Measurements from ENCODE around the gene HOXB6.

- TF ChIP-seq, protein P1, sequence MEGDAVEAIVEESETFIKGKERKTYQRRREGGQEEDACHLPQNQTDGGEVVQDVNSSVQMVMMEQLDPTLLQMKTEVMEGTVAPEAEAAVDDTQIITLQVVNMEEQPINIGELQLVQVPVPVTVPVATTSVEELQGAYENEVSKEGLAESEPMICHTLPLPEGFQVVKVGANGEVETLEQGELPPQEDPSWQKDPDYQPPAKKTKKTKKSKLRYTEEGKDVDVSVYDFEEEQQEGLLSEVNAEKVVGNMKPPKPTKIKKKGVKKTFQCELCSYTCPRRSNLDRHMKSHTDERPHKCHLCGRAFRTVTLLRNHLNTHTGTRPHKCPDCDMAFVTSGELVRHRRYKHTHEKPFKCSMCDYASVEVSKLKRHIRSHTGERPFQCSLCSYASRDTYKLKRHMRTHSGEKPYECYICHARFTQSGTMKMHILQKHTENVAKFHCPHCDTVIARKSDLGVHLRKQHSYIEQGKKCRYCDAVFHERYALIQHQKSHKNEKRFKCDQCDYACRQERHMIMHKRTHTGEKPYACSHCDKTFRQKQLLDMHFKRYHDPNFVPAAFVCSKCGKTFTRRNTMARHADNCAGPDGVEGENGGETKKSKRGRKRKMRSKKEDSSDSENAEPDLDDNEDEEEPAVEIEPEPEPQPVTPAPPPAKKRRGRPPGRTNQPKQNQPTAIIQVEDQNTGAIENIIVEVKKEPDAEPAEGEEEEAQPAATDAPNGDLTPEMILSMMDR (conservative IDR thresholded peaks at IDR 0.05; ENCODE audit: low read length), result no peak
- TF ChIP-seq EZH2phosphoT487 (IDR thresholded peaks at IDR 0.05; ENCODE audit: borderline replicate concordance), result no peak
Measured at GRCh38 chr17:48608494-48608834, 3.7 kb upstream of the HOXB6 start.

Measured in Loucy (cell line).